Hepatocyte (in vitro differentiated cells): ENCODE measurements around the gene MANSC4.

Source experiments
- CTCF ChIP-seq: fragments of 200-600 bp; sonication (generic); IDR thresholded peaks from 2 replicates; pipeline ENCODE4 v1.5.1; 2016; ENCODE audit warnings: antibody characterized with exemption, mild to moderate bottlenecking; ENCODE audit not compliant: poor library complexity
- EZH2 ChIP-seq: fragments of 200-600 bp; sonication (generic); IDR thresholded peaks from 2 replicates; pipeline ENCODE4 v1.6.1; 2016; ENCODE audit warnings: antibody characterized with exemption, mild to moderate bottlenecking, borderline replicate concordance
- EZH2phosphoT487 ChIP-seq: fragments of 200-600 bp; sonication (generic); IDR thresholded peaks from one replicate; pipeline ENCODE4 v1.6.1; 2018; ENCODE audit warnings: antibody characterized with exemption, mild to moderate bottlenecking, low read depth, moderate library complexity; ENCODE audit not compliant: unreplicated experiment, severe bottlenecking

GRCh38 chr12:27817766-27818165 is 37.7 kb upstream of the MANSC4 start:
- TF ChIP-seq CTCF = no peak
- no peak for TF ChIP-seq EZH2phosphoT487
- no peak for TF ChIP-seq EZH2
